A549 (cell line): ENCODE measurements around the gene SPATA1.

Source experiments
- KDM5A ChIP-seq: fragments of 200-600 bp; sonication (generic); IDR thresholded peaks from 2 replicates; pipeline ENCODE4 v1.6.1; 2016; ENCODE audit warnings: antibody characterized with exemption, mild to moderate bottlenecking
- NR3C1 ChIP-seq: fragments of >200 bp; sonication (Bioruptor Twin); formaldehyde crosslinking; IDR thresholded peaks from 3 replicates; pipeline ENCODE4 v1.6.1; 2017
- POLR2A ChIP-seq: IDR thresholded peaks from 2 replicates; pipeline ENCODE4 v1.6.1; 2012; ENCODE audit warnings: mild to moderate bottlenecking, low read length
- POLR2AphosphoS2 ChIP-seq: conservative IDR thresholded peaks from 2 replicates; pipeline ENCODE4 v1.6.1; 2012; ENCODE audit warnings: low read length, improper control_type of control experiment, inconsistent platforms
- RFX5 ChIP-seq: fragments of 450-650 bp; IDR thresholded peaks from 2 replicates; pipeline ENCODE4 v1.7.1; 2014; ENCODE audit warnings: antibody characterized with exemption, mild to moderate bottlenecking, moderate library complexity
- RNF2 ChIP-seq: fragments of 200-600 bp; sonication (generic); IDR thresholded peaks from 2 replicates; pipeline ENCODE4 v1.6.1; 2016; ENCODE audit warnings: low read depth, mild to moderate bottlenecking, antibody characterized with exemption, moderate library complexity, borderline replicate concordance
- TF ChIP-seq, protein P1 (sequence below): fragments of >200 bp; sonication (Bioruptor Twin); formaldehyde crosslinking; IDR thresholded peaks from 3 replicates; pipeline ENCODE4 v1.5.1; 2016
- TF ChIP-seq, protein P2 (sequence below): IDR thresholded peaks from 2 replicates; pipeline ENCODE4 v1.6.1; 2012
- TF ChIP-seq, protein P3 (sequence below): IDR thresholded peaks from 2 replicates; pipeline ENCODE4 v1.6.1; 2012

DNA sequence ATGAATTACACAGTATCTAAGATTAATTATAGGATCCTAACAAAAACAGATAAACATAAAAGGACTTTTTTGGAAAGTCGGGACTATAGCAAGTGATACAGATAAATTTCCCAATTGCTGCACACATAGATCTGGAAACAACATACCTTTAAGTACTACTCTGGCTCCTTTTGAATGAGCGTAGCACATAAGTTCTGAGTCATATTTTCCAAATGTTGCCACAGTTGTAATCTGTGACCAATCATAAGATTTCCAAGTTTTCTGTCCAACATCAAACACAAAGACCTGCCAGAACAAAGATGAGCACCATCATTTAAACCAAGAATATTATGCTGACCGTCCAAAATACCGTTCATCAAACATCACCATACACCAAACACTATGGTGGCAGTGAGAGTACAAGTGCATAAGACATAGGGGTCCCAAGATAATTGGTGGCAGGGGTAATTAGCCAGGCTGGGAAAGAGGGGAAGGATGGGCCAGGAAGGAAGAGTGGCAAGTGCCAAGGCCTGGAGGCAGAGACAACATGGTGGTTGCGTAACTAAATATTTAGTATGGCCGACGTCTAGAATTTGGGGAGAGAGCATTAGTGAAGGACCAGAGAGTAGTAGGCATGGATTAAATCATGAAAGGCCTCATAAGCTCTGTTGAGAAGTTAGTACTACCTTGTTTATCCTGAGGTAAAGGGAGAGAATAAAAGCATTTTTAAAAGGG lies 64.4 kb downstream of the SPATA1 start:
- TF ChIP-seq, protein P1, sequence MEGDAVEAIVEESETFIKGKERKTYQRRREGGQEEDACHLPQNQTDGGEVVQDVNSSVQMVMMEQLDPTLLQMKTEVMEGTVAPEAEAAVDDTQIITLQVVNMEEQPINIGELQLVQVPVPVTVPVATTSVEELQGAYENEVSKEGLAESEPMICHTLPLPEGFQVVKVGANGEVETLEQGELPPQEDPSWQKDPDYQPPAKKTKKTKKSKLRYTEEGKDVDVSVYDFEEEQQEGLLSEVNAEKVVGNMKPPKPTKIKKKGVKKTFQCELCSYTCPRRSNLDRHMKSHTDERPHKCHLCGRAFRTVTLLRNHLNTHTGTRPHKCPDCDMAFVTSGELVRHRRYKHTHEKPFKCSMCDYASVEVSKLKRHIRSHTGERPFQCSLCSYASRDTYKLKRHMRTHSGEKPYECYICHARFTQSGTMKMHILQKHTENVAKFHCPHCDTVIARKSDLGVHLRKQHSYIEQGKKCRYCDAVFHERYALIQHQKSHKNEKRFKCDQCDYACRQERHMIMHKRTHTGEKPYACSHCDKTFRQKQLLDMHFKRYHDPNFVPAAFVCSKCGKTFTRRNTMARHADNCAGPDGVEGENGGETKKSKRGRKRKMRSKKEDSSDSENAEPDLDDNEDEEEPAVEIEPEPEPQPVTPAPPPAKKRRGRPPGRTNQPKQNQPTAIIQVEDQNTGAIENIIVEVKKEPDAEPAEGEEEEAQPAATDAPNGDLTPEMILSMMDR: no peak
- TF ChIP-seq RNF2 (no peak), RFX5 (no peak), NR3C1 (no peak), POLR2AphosphoS2 (no peak), POLR2A (no peak), KDM5A (no peak)
- TF ChIP-seq, protein P2, sequence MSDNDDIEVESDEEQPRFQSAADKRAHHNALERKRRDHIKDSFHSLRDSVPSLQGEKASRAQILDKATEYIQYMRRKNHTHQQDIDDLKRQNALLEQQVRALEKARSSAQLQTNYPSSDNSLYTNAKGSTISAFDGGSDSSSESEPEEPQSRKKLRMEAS: no peak
- TF ChIP-seq, protein P3, sequence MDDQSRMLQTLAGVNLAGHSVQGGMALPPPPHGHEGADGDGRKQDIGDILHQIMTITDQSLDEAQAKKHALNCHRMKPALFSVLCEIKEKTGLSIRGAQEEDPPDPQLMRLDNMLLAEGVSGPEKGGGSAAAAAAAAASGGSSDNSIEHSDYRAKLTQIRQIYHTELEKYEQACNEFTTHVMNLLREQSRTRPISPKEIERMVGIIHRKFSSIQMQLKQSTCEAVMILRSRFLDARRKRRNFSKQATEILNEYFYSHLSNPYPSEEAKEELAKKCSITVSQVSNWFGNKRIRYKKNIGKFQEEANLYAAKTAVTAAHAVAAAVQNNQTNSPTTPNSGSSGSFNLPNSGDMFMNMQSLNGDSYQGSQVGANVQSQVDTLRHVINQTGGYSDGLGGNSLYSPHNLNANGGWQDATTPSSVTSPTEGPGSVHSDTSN: no peak
